Globus pallidus (tissue), 1 donor: ENCODE measurements around the gene DDX51.
A peak's percentile ranks its signal among the peaks of the same experiment; 100 is the strongest.

Source experiments
- DNase-seq: peaks from one replicate; pipeline ENCODE4 v3.0.0-alpha.2; 2015; ENCODE audit warnings: low spot score

The DDX51 gene

GRCh38 chr12:132144115-132144809 is at the start of gene DDX51, which contains the start of gene NOC4L:
Gene DDX51, minus strand, starts transcription at chr12:132144319. Its CDS starts 23 bp downstream, at chr12:132144296.
Gene NOC4L, plus strand, starts transcription at chr12:132144457. Its CDS starts 32 bp downstream, at chr12:132144489.
- DNase-seq = peak; percentile 87

GRCh38 chr12:132191715-132192553 is 47.8 kb upstream of the DDX51 start:
- DNase-seq = no peak

GRCh38 chr12:132190834-132191500 is 46.8 kb upstream of the DDX51 start:
- DNase-seq = no peak

- no peak for DNase-seq
Measured at GRCh38 chr12:132190012-132190755, 46.1 kb upstream of the DDX51 start.

GRCh38 chr12:132189378-132190011 is 45.4 kb upstream of the DDX51 start:
- peak; percentile 78 for DNase-seq

- DNase-seq = no peak
Measured at GRCh38 chr12:132188916-132189325, 44.8 kb upstream of the DDX51 start.

- no peak for DNase-seq
Measured at GRCh38 chr12:132188451-132188901, 44.4 kb upstream of the DDX51 start.

- no peak for DNase-seq
Measured at GRCh38 chr12:132187646-132188450, 43.7 kb upstream of the DDX51 start.

GRCh38 chr12:132186857-132187620 is 42.9 kb upstream of the DDX51 start:
- DNase-seq = no peak

GRCh38 chr12:132186208-132186856 is 42.2 kb upstream of the DDX51 start:
- DNase-seq = no peak

- DNase-seq = no peak
Measured at GRCh38 chr12:132185705-132186104, 41.6 kb upstream of the DDX51 start.

- no peak for DNase-seq
Measured at GRCh38 chr12:132182711-132183365, 38.7 kb upstream of the DDX51 start.

- DNase-seq = no peak
Measured at GRCh38 chr12:132182206-132182710, 38.1 kb upstream of the DDX51 start.

- no peak for DNase-seq
Measured at GRCh38 chr12:132181570-132182200, 37.6 kb upstream of the DDX51 start.

- DNase-seq = no peak
Measured at GRCh38 chr12:132180648-132181546, 36.8 kb upstream of the DDX51 start.

GRCh38 chr12:132179431-132180362 is 35.6 kb upstream of the DDX51 start:
- no peak for DNase-seq
